HG02943 (cell line): Measurements from ENCODE around the gene FGD6.
"Not testable (repeated sequence)": the region's sequence is repeated elsewhere in the genome, so short reads cannot be mapped to it uniquely, and the experiment has no call there.

Source experiments
- ATAC-seq: cut with Tn5 transposase; IDR thresholded peaks from one replicate; pipeline ENCODE4 v1.9.1; 2021; ENCODE audit warnings: mild to moderate bottlenecking, low read depth, moderate library complexity; ENCODE audit not compliant: unreplicated experiment

Gene FGD6

GRCh38 chr12:95217377-95218149 is at the start of gene FGD6, which contains the start of gene VEZT:
TSS of gene FGD6 (minus strand) at chr12:95217467. CDS start at chr12:95217240, 227 bp downstream.
TSS of gene VEZT (plus strand) at chr12:95217807. CDS start at chr12:95217851, 44 bp downstream.
- peak; percentile 94 for ATAC-seq

GRCh38 chr12:95266254-95266653 is 49.0 kb upstream of the FGD6 start:
- no peak for ATAC-seq

GRCh38 chr12:95265765-95266164 is 48.5 kb upstream of the FGD6 start:
- ATAC-seq, result no peak

GRCh38 chr12:95262808-95263207 is 45.5 kb upstream of the FGD6 start:
- no peak for ATAC-seq

GRCh38 chr12:95261109-95261508 is 43.8 kb upstream of the FGD6 start:
- no peak for ATAC-seq

- no peak for ATAC-seq
These were observed 42.1 kb upstream of the FGD6 start for GRCh38 chr12:95259368-95259767.

- ATAC-seq, result no peak
These were observed 41.5 kb upstream of the FGD6 start for GRCh38 chr12:95258803-95259202.

GRCh38 chr12:95258151-95258550 is 40.9 kb upstream of the FGD6 start:
- no peak for ATAC-seq

GRCh38 chr12:95257541-95257940 is 40.3 kb upstream of the FGD6 start:
- ATAC-seq, result no peak

- ATAC-seq, result no peak
These were observed 36.1 kb upstream of the FGD6 start for GRCh38 chr12:95253386-95253785.

- no peak for ATAC-seq
These were observed 31.5 kb upstream of the FGD6 start for GRCh38 chr12:95248604-95249360.

- ATAC-seq, result no peak
These were observed 30.8 kb upstream of the FGD6 start for GRCh38 chr12:95248095-95248494.

- no peak for ATAC-seq
These were observed 27.1 kb upstream of the FGD6 start for GRCh38 chr12:95244350-95244749.

- ATAC-seq, result no peak
These were observed 26.4 kb upstream of the FGD6 start for GRCh38 chr12:95243497-95244183.

- no peak for ATAC-seq
These were observed 24.7 kb upstream of the FGD6 start for GRCh38 chr12:95241761-95242506.

GRCh38 chr12:95241138-95241537 is 23.9 kb upstream of the FGD6 start:
- not testable (repeated sequence) for ATAC-seq

GRCh38 chr12:95240556-95240955 is 23.3 kb upstream of the FGD6 start:
- no peak for ATAC-seq

GRCh38 chr12:95239835-95240234 is 22.6 kb upstream of the FGD6 start:
- ATAC-seq, result not testable (repeated sequence)

GRCh38 chr12:95239216-95239615 is 21.9 kb upstream of the FGD6 start:
- no peak for ATAC-seq

- no peak for ATAC-seq
These were observed 20.9 kb upstream of the FGD6 start for GRCh38 chr12:95238150-95238549.
